ENCODE results near the gene AQP5. TPM values are rescaled to one million over a fixed set of nuclear protein-coding genes. Genes with fewer than 3 reads are reported as not detected.

Gene AQP5
- total RNA-seq, 4 donors from 2014 or later = not detected

DNA sequence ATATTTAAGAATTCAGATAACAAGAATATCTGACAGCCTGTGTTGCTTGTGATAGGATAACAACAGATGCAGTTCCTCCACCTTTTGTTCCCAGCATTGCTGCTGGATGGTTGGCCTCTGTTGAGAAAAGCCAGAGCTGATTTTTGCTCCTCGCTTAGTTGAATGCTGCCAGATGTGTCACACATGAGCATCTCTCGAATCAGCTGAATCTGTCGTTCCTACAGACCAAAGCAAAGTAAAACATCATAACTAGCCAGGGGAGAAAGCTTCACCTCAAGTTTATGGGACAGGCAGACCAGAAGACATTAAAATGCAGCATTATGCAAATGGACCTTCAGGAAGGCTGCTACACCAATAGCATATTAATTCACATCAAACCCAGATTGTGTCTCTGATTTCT is 43.5 kb downstream of the AQP5 start:
- TF ChIP-seq POLR2A (IDR thresholded peaks at IDR 0.05) (no peak), CTCF (IDR thresholded peaks at IDR 0.05) (no peak)
- H3K4me1 ChIP-seq = no peaks in the 10 kb centered on the region
- no peak for DNase-seq
- no peaks in the 10 kb centered on the region for H3K27me3 ChIP-seq
- no peaks in the 10 kb centered on the region for H3K9me3 ChIP-seq
- no peak overlapping the region for H3K4me3 ChIP-seq
- peak overlapping the region in 1 of 4 donors; percentile 11 for H3K27ac ChIP-seq
- peaks cover 0 to 9% (median 0%) of the 10 kb centered on the region in 3 donors for H3K36me3 ChIP-seq

- peak overlapping the region in 1 of 4 donors; percentile 11 for H3K27ac ChIP-seq
- no peak overlapping the region for H3K4me3 ChIP-seq
- H3K36me3 ChIP-seq = no peaks in the 10 kb centered on the region
- no peak for DNase-seq
- no peak for TF ChIP-seq POLR2A (IDR thresholded peaks at IDR 0.05)
- TF ChIP-seq CTCF (IDR thresholded peaks at IDR 0.05) = no peak
- no peaks in the 10 kb centered on the region for H3K4me1 ChIP-seq
- no peaks in the 10 kb centered on the region for H3K9me3 ChIP-seq
- H3K27me3 ChIP-seq = no peaks in the 10 kb centered on the region
Measured at GRCh38 chr12:50006280-50006679, 44.6 kb downstream of the AQP5 start.

DNA sequence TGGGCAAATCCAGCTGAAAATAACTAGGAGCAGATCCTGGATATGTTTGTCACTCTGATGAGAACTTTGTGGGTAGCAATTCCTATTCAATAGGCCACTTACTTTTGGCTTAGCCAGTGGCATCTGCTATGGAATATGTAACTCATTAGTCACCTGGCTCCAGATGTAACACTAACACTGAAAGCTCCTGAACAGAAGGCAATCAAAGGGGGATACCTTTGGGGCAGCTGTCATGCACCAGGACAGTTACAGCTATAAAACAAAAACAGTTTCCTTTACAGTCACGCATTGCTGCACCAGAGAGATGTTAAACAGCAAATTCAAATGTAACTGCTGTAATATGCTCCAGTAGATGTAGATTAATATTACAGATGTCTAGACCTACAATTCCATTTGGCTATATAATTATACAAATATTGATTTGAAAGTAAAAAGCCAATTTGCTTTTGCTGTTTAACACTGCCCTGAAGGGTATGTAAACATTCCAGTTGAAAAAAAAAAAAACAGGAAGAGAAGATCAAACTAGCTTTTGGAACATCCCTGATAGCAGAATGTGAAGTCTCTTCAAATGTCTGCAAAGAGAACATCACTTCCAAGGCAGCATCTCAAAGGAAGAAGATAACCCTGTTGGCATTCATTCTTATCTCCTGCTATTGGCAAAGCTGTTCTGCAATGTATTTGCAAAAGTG is 45.2 kb downstream of the AQP5 start:
- DNase-seq = no peak
- Histone ChIP-seq H3K9me3 (no peaks in the 10 kb centered on the region), H3K4me1 (no peaks in the 10 kb centered on the region), H3K27me3 (no peaks in the 10 kb centered on the region), H3K4me3 (no peak overlapping the region), H3K36me3 (no peaks in the 10 kb centered on the region), H3K27ac (peak overlapping the region in 1 of 4 donors; percentile 11)
- TF ChIP-seq POLR2A (IDR thresholded peaks at IDR 0.05) (no peak), CTCF (IDR thresholded peaks at IDR 0.05) (no peak)

- DNase-seq = no peak
Measured at GRCh38 chr12:50013361-50014147, 51.9 kb downstream of the AQP5 start.

DNA sequence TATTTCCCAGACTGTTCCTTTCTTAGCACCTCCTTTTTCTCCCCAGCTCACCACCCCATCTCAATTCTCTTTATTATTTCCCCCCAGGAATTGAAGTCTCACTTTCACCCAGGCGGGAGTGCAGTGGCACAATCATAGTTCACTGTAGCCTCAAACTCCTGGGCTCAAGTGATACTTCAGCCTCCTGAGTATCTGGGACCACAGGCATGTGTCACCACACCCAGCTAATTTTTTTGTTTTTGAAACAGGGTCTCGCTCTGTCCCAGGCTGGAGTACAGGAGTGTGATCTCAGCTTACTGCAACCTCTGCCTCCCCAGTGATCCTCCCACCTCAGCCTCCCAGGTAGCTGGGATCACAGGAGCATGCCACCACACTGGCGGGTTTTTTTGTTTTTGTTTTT is 52.7 kb downstream of the AQP5 start:
- no peaks in the 10 kb centered on the region for H3K4me1 ChIP-seq
- H3K4me3 ChIP-seq = no peak overlapping the region
- H3K36me3 ChIP-seq = no peaks in the 10 kb centered on the region
- no peak for TF ChIP-seq CTCF (IDR thresholded peaks at IDR 0.05)
- TF ChIP-seq POLR2A (IDR thresholded peaks at IDR 0.05) = no peak
- no peak for DNase-seq
- no peaks in the 10 kb centered on the region for H3K27me3 ChIP-seq
- H3K27ac ChIP-seq = no peak overlapping the region
- no peaks in the 10 kb centered on the region for H3K9me3 ChIP-seq

More at GRCh38 chr12:50013361-50014147, 51.9 kb downstream of the AQP5 start:
- H3K27me3 ChIP-seq = no peaks in the 10 kb centered on the region
- H3K4me3 ChIP-seq = no peak overlapping the region
- H3K36me3 ChIP-seq = no peaks in the 10 kb centered on the region
- TF ChIP-seq POLR2A (IDR thresholded peaks at IDR 0.05) = no peak
- no peak for TF ChIP-seq CTCF (IDR thresholded peaks at IDR 0.05)
- no peaks in the 10 kb centered on the region for H3K9me3 ChIP-seq
- H3K27ac ChIP-seq = no peak overlapping the region
- no peaks in the 10 kb centered on the region for H3K4me1 ChIP-seq

Other genes with a start within 250 kb of the AQP5 start
- 1,000 to 10,000 TPM in 1 of 4 donors, 100 to 1,000 TPM in 3; 104 to 1,479 (median 689) TPM for gene TMBIM6, start 220.3 kb upstream of the AQP5 start, total RNA-seq
- 10 to 100 TPM in 1 of 4 donors, 1 to 10 TPM in 3; 3.3 to 16.5 (median 7.5) TPM for gene NCKAP5L, start 133.5 kb upstream of the AQP5 start, total RNA-seq
- gene BCDIN3D, start 118.8 kb upstream of the AQP5 start, total RNA-seq = 1 to 10 TPM; 2.3 to 5.2 (median 3.1) TPM
- 1 to 10 TPM in 3 of 4 donors, under 1 TPM in 1; 0.83 to 4.7 (median 2.9) TPM for gene FAIM2, start 58.0 kb upstream of the AQP5 start, total RNA-seq
- gene AQP2, start 11.1 kb upstream of the AQP5 start, total RNA-seq = not detected
- not detected for gene AQP6, start 11.1 kb downstream of the AQP5 start, total RNA-seq
- 10 to 100 TPM in 1 of 4 donors, 1 to 10 TPM in 3; 5.1 to 29.7 (median 8.5) TPM for gene RACGAP1, start 63.6 kb downstream of the AQP5 start, total RNA-seq
- 1 to 10 TPM in 2 of 4 donors, under 1 TPM in 1, not detected in 1; 0.70 to 5.7 (median 1.5) TPM for gene ASIC1, start 95.7 kb downstream of the AQP5 start, total RNA-seq
- gene SMARCD1, start 123.5 kb downstream of the AQP5 start, total RNA-seq = 100 to 1,000 TPM in 2 of 4 donors, 10 to 100 TPM in 2; 76.5 to 126 (median 95.1) TPM
- 100 to 1,000 TPM in 3 of 4 donors, 10 to 100 TPM in 1; 41.3 to 409 (median 291) TPM for gene GPD1, start 142.1 kb downstream of the AQP5 start, total RNA-seq
- 100 to 1,000 TPM in 1 of 4 donors, 10 to 100 TPM in 3; 75.3 to 115 (median 86.4) TPM for gene COX14, start 150.4 kb downstream of the AQP5 start, total RNA-seq
- gene CERS5, start 205.5 kb downstream of the AQP5 start, total RNA-seq = 10 to 100 TPM; 15.2 to 84.2 (median 23.2) TPM